Activated B cell treated with CpG ODN at 0.5 μM for 24 hours (primary cell): ENCODE data around the gene TTC17. TPM values are rescaled to one million over a fixed set of nuclear protein-coding genes. Genes with fewer than 3 reads are reported as not detected.

Experiments
- ATAC-seq: fragments of 200-7000 bp; cut with Tn5 transposase; one replicate; pipeline ENCODE4 v1.10.0; 2021; ENCODE audit warnings: low read depth, mild to moderate bottlenecking, moderate library complexity
- CTCF ChIA-PET: fragments of 350-600 bp; sonication (Branson Sonifier 250); formaldehyde crosslinking; loops from one replicate; lab custom pipeline; 2021; ENCODE audit warnings: antibody characterized with exemption; lab: Charles Lee
- POLR2A ChIA-PET: fragments of 350-600 bp; sonication (Branson Sonifier 250); formaldehyde crosslinking; loops from one replicate; lab custom pipeline; 2021; ENCODE audit warnings: antibody characterized with exemption; lab: Charles Lee
- DNase-seq: peaks from one replicate; pipeline ENCODE4 v3.0.0; 2022
- H3K27ac Mint-ChIP-seq: one replicate; pipeline ENCODE4 v1.8.0; 2020; ENCODE audit warnings: mixed read lengths
- H3K27me3 Mint-ChIP-seq: one replicate; pipeline ENCODE4 v1.8.0; 2021; ENCODE audit warnings: mixed read lengths
- H3K36me3 Mint-ChIP-seq: one replicate; pipeline ENCODE4 v1.8.0; 2021; ENCODE audit warnings: low read depth, mixed read lengths
- H3K4me1 Mint-ChIP-seq: one replicate; pipeline ENCODE4 v1.8.0; 2021; ENCODE audit warnings: mixed read lengths
- H3K4me3 Mint-ChIP-seq: one replicate; pipeline ENCODE4 v1.8.0; 2020; ENCODE audit warnings: mild to moderate bottlenecking, mixed read lengths
- H3K9me3 Mint-ChIP-seq: one replicate; pipeline ENCODE4 v1.8.0; 2020; ENCODE audit warnings: mixed read lengths
- intact Hi-C: fragments of 100-400 bp; cut with micrococcal nuclease; formaldehyde crosslinking; loops from one replicate; pipeline ENCODE4 v1.15.1; 2024
- total RNA-seq: library from RNA; stranded (reverse); gene quantifications from 2 replicates; pipeline ENCODE4 v1.2.3, GENCODE V29; 2022
- TF ChIP-seq, protein P1 (sequence below): fragments of 200-600 bp; IDR thresholded peaks from one replicate; pipeline ENCODE4 v1.8.0; 2022; ENCODE audit warnings: antibody characterized with exemption, mild to moderate bottlenecking

TTC17 gene
- total RNA-seq, 1 donor from 2014 or later, result 127 TPM

DNA sequence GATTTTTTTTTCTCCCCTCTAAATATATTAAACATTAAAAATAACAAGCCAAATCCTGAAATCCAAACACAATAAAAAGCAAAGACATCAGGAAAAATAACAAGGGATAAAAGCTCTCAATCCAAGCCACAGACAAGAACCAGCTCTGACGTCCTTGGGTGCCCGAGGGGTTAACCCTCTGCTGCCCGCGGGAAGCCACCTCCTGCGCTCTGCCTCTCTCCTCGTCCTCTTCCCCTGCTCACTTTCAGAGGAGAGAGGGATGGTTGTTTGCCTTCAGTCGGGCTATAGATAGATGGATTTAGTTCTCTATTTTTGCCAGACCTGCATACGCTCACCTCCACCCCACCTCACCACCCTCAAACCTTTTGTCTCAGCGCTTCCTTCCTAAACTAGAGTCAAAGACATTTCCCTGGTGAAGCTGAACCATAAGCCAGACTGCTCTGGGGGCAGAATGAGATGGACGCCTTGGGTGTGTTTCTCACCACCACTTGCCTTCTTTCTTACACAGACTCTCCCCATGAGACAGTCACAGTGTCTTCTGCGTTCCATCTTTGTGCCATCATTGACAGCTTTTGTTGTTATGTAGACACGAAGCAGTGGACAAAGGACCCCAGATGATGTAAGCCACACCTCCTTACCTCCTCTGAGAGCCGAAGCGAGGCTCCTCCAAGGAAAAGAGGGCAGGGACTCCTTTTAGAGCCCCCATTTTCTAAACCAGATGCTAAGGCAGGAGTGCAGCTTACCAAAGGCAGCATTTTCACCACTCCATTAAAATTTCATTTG, 179.3 kb downstream of the TTC17 start:
- POLR2A ChIA-PET, result no interaction called here
- intact Hi-C loops, result no loop called here

DNA sequence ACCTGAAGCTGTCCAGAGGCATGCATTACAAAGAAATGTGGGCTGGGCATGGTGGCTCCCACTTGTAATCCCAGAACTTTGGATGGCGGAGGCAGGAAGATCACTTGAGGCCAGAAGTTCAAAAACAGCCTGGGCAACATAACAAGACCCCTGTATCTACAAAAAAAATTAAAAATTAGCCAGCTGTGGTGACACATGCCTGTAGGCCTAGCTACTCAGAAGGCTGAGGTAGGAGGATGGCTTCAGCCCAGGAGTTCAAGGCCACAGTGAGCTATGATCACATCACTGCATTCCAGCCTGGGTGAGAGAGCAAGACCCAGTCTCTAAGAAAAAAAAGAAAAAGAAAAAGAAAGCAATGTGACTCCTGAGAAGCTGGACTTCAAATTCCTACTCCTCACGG, 183.3 kb downstream of the TTC17 start:
- Mint-ChIP-seq H3K4me3 (no peak overlapping the region), H3K27me3 (peaks cover 47% of the 10 kb centered on the region), H3K9me3 (peaks cover 3% of the 10 kb centered on the region), H3K4me1 (no peaks in the 10 kb centered on the region), H3K27ac (no peak overlapping the region), H3K36me3 (no peaks in the 10 kb centered on the region)
- ChIA-PET POLR2A (no interaction called here), CTCF (no interaction called here)
- TF ChIP-seq, protein P1, sequence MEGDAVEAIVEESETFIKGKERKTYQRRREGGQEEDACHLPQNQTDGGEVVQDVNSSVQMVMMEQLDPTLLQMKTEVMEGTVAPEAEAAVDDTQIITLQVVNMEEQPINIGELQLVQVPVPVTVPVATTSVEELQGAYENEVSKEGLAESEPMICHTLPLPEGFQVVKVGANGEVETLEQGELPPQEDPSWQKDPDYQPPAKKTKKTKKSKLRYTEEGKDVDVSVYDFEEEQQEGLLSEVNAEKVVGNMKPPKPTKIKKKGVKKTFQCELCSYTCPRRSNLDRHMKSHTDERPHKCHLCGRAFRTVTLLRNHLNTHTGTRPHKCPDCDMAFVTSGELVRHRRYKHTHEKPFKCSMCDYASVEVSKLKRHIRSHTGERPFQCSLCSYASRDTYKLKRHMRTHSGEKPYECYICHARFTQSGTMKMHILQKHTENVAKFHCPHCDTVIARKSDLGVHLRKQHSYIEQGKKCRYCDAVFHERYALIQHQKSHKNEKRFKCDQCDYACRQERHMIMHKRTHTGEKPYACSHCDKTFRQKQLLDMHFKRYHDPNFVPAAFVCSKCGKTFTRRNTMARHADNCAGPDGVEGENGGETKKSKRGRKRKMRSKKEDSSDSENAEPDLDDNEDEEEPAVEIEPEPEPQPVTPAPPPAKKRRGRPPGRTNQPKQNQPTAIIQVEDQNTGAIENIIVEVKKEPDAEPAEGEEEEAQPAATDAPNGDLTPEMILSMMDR, result no peak
- intact Hi-C loops, result no loop called here
- ATAC-seq (no peak), DNase-seq (no peak)

More for the DNA sequence above, 179.3 kb downstream of the TTC17 start:
- no peak overlapping the region for H3K4me3 Mint-ChIP-seq
- DNase-seq (no peak), ATAC-seq (no peak)
- H3K4me1 Mint-ChIP-seq, result no peaks in the 10 kb centered on the region
- TF ChIP-seq, protein P1, result no peak
- H3K36me3 Mint-ChIP-seq, result no peaks in the 10 kb centered on the region
- CTCF ChIA-PET, result no interaction called here
- H3K9me3 Mint-ChIP-seq, result peaks cover 3% of the 10 kb centered on the region
- no peak overlapping the region for H3K27ac Mint-ChIP-seq
- H3K27me3 Mint-ChIP-seq, result peaks cover 26% of the 10 kb centered on the region

GRCh38 chr11:43542750-43543712, 184.3 kb downstream of the TTC17 start:
- Mint-ChIP-seq H3K36me3 (no peaks in the 10 kb centered on the region), H3K27ac (no peak overlapping the region), H3K4me3 (no peak overlapping the region), H3K4me1 (peaks cover 2% of the 10 kb centered on the region), H3K27me3 (peaks cover 42% of the 10 kb centered on the region), H3K9me3 (peaks cover 3% of the 10 kb centered on the region)
- intact Hi-C loops, result no loop called here
- ATAC-seq (no peak), DNase-seq (no peak)
- TF ChIP-seq, protein P1, result no peak
- POLR2A ChIA-PET, result no interaction called here
- CTCF ChIA-PET, result no interaction called here

Other genes with a start within 250 kb of the TTC17 start
- 122 and 123 TPM in 2 replicates for gene API5, start 46.9 kb upstream of the TTC17 start, total RNA-seq